Measurements from ENCODE around the gene CUL1. TPM values are rescaled to one million over a fixed set of nuclear protein-coding genes. Genes with fewer than 3 reads are reported as not detected.

CUL1 gene
- polyA plus RNA-seq, 4 donors = 52.8 to 67.5 (median 61.0) TPM

- DNase-seq (ENCODE audit: low read depth in 4 of 4, low spot score in 3 of 4) = no peak
These were observed 101.3 kb downstream of the CUL1 start for GRCh38 chr7:148799893-148800555.

GRCh38 chr7:148800677-148801076 is 102.0 kb downstream of the CUL1 start:
- no peak for DNase-seq (ENCODE audit: low read depth in 4 of 4, low spot score in 3 of 4)

GRCh38 chr7:148802101-148802493 is 103.4 kb downstream of the CUL1 start:
- DNase-seq (ENCODE audit: low read depth in 4 of 4, low spot score in 3 of 4) = no peak

GRCh38 chr7:148803094-148803493 is 104.4 kb downstream of the CUL1 start:
- no peak for DNase-seq (ENCODE audit: low read depth in 4 of 4, low spot score in 3 of 4)

- DNase-seq (ENCODE audit: low read depth in 4 of 4, low spot score in 3 of 4) = no peak
These were observed 105.9 kb downstream of the CUL1 start for GRCh38 chr7:148804343-148805235.

- no peak for DNase-seq (ENCODE audit: low read depth in 4 of 4, low spot score in 3 of 4)
These were observed 107.5 kb downstream of the CUL1 start for GRCh38 chr7:148806187-148806586.

- no peak for DNase-seq (ENCODE audit: low read depth in 4 of 4, low spot score in 3 of 4)
These were observed 108.7 kb downstream of the CUL1 start for GRCh38 chr7:148807436-148807835.

- no peak for DNase-seq (ENCODE audit: low read depth in 4 of 4, low spot score in 3 of 4)
These were observed 111.2 kb downstream of the CUL1 start for GRCh38 chr7:148809856-148810255.

- no peak for DNase-seq (ENCODE audit: low read depth in 4 of 4, low spot score in 3 of 4)
These were observed 113.2 kb downstream of the CUL1 start for GRCh38 chr7:148811892-148812291.

- DNase-seq (ENCODE audit: low read depth in 4 of 4, low spot score in 3 of 4) = no peak
These were observed 115.2 kb downstream of the CUL1 start for GRCh38 chr7:148813890-148814289.

GRCh38 chr7:148814922-148815559 is 116.3 kb downstream of the CUL1 start:
- DNase-seq (ENCODE audit: low read depth in 4 of 4, low spot score in 3 of 4) = no peak

GRCh38 chr7:148815612-148816011 is 116.9 kb downstream of the CUL1 start:
- no peak for DNase-seq (ENCODE audit: low read depth in 4 of 4, low spot score in 3 of 4)

GRCh38 chr7:148819697-148820360 is 121.1 kb downstream of the CUL1 start:
- no peak for DNase-seq (ENCODE audit: low read depth in 4 of 4, low spot score in 3 of 4)

- DNase-seq (ENCODE audit: low read depth in 4 of 4, low spot score in 3 of 4) = no peak
These were observed 122.7 kb downstream of the CUL1 start for GRCh38 chr7:148821422-148821821.

- DNase-seq (ENCODE audit: low read depth in 4 of 4, low spot score in 3 of 4) = no peak
These were observed 126.2 kb downstream of the CUL1 start for GRCh38 chr7:148824864-148825263.

- DNase-seq (ENCODE audit: low read depth in 4 of 4, low spot score in 3 of 4) = no peak
These were observed 126.6 kb downstream of the CUL1 start for GRCh38 chr7:148825338-148825737.

GRCh38 chr7:148828965-148829364 is 130.3 kb downstream of the CUL1 start:
- DNase-seq (ENCODE audit: low read depth in 4 of 4, low spot score in 3 of 4) = no peak

- DNase-seq (ENCODE audit: low read depth in 4 of 4, low spot score in 3 of 4) = no peak
These were observed 132.4 kb downstream of the CUL1 start for GRCh38 chr7:148830897-148831692.

- DNase-seq (ENCODE audit: low read depth in 4 of 4, low spot score in 3 of 4) = no peak
These were observed 133.1 kb downstream of the CUL1 start for GRCh38 chr7:148831782-148832181.

GRCh38 chr7:148834605-148835004 is 135.9 kb downstream of the CUL1 start:
- DNase-seq (ENCODE audit: low read depth in 4 of 4, low spot score in 3 of 4) = no peak
